GM12891 (cell line): ENCODE results near the gene EXOC3L2.

Experiments
- PAX5 ChIP-seq: IDR thresholded peaks from 2 replicates; pipeline ENCODE4 v1.6.1; 2011; ENCODE audit warnings: low read length, moderate library complexity, mild to moderate bottlenecking; ENCODE audit not compliant: insufficient read depth, severe bottlenecking
- POLR2A ChIP-seq: IDR thresholded peaks from 2 replicates; pipeline ENCODE4 v1.6.1; 2011; ENCODE audit warnings: low read depth, low read length, control low read depth
- POLR2AphosphoS5 ChIP-seq: IDR thresholded peaks from 2 replicates; pipeline ENCODE4 v1.6.1; 2011; ENCODE audit warnings: low read depth, low read length, control low read depth
- POU2F2 ChIP-seq: IDR thresholded peaks from 2 replicates; pipeline ENCODE4 v1.6.1; 2011; ENCODE audit warnings: low read depth, mild to moderate bottlenecking, control low read depth, low read length, moderate library complexity
- SPI1 ChIP-seq: IDR thresholded peaks from 2 replicates; pipeline ENCODE4 v1.6.1; 2011; ENCODE audit warnings: low read depth, low read length, control low read depth
- TAF1 ChIP-seq: IDR thresholded peaks from 2 replicates; pipeline ENCODE4 v1.6.1; 2011; ENCODE audit warnings: low read depth, low read length, control low read depth

DNA sequence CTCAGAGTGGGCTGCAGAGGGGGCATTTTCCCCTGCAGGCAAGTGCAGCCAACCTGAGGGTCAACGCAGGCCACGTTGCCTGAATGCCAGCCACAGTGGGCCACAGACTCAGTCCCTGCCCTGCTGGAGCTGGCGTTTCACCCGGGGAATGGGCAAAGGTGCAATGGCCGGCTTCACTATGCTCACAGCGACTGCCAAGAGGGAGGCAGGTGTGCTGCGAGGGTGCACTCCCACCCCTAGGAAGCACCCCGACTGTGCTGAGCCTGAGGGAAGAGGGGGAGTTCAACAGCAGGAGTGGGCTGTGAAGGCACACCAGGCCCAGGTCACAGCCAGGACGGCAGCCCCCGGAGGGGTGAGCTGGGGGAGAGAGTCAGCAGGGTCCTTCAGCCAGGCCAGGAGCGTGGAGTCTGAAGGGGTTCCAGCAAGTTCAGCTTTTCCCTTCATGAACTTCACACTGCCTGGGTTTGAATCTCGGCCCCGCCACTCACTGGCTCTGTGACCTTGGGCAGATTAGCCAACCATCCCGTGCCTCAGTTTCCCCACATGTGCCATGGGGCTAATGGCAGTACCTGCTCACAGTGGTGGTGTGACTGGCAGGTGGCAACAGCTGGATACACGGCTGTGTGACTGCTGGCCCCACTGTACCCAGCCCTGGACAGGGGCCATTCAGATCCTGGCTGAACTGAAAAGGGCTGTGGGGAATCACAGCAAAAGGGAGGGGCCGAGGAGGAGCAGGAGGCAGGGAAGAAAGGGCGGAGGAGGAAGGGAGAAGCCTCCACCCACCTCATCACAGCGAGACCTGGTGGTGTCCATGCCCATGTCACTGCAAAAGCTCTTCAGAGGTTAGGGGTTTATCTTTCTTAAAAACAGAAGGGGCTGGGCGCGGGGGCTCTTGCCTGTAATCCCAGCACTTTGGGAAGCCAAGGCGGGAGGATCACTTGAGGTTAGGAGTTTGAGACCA lies 74.8 kb downstream of the EXOC3L2 start:
- TF ChIP-seq POLR2A: no peak
- no peak for TF ChIP-seq POLR2AphosphoS5
- no peak for TF ChIP-seq TAF1
- TF ChIP-seq POU2F2: no peak
- TF ChIP-seq SPI1: no peak
- TF ChIP-seq PAX5: no peak
